ENCODE data around the gene RHCE. TPM values are rescaled to one million over a fixed set of nuclear protein-coding genes. Genes with fewer than 3 reads are reported as not detected.
"Not testable (repeated sequence)": the region's sequence is repeated elsewhere in the genome, so short reads cannot be mapped to it uniquely, and the experiment has no call there.

The RHCE gene
- total RNA-seq, 2 experiments from 2014 or later: 0.13 TPM; not detected in 1

GRCh38 chr1:25417280-25417679 is 3.3 kb downstream of the RHCE start:
- H3K4me3 Mint-ChIP-seq; DNase-seq; CTCF ChIA-PET; POLR2A ChIA-PET; H3K9me3 Mint-ChIP-seq (ENCODE audit: insufficient read depth); H3K27me3 Mint-ChIP-seq (ENCODE audit: low read depth); H3K36me3 Mint-ChIP-seq (ENCODE audit: low read depth); H3K27ac Mint-ChIP-seq; ATAC-seq; H3K4me1 Mint-ChIP-seq (ENCODE audit: low read depth): not testable (repeated sequence)

- POLR2A ChIA-PET; H3K36me3 Mint-ChIP-seq (ENCODE audit: low read depth); H3K4me1 Mint-ChIP-seq (ENCODE audit: low read depth); ATAC-seq; CTCF ChIA-PET; H3K27ac Mint-ChIP-seq; H3K9me3 Mint-ChIP-seq (ENCODE audit: insufficient read depth); DNase-seq; H3K27me3 Mint-ChIP-seq (ENCODE audit: low read depth); H3K4me3 Mint-ChIP-seq: not testable (repeated sequence)
Observed at GRCh38 chr1:25414578-25414977, 6.0 kb downstream of the RHCE start.

GRCh38 chr1:25414157-25414556 is 6.5 kb downstream of the RHCE start:
- H3K27me3 Mint-ChIP-seq (ENCODE audit: low read depth); POLR2A ChIA-PET; ATAC-seq; H3K4me3 Mint-ChIP-seq; H3K9me3 Mint-ChIP-seq (ENCODE audit: insufficient read depth); H3K4me1 Mint-ChIP-seq (ENCODE audit: low read depth); DNase-seq; H3K36me3 Mint-ChIP-seq (ENCODE audit: low read depth); CTCF ChIA-PET; H3K27ac Mint-ChIP-seq: not testable (repeated sequence)

GRCh38 chr1:25412872-25413623 is 7.6 kb downstream of the RHCE start:
- CTCF ChIA-PET; POLR2A ChIA-PET; H3K9me3 Mint-ChIP-seq (ENCODE audit: insufficient read depth); H3K36me3 Mint-ChIP-seq (ENCODE audit: low read depth); ATAC-seq; H3K27me3 Mint-ChIP-seq (ENCODE audit: low read depth); H3K27ac Mint-ChIP-seq; H3K4me1 Mint-ChIP-seq (ENCODE audit: low read depth); H3K4me3 Mint-ChIP-seq; DNase-seq: not testable (repeated sequence)

GRCh38 chr1:25409641-25410427 is 10.8 kb downstream of the RHCE start:
- H3K27me3 Mint-ChIP-seq (ENCODE audit: low read depth); H3K27ac Mint-ChIP-seq; POLR2A ChIA-PET; H3K4me1 Mint-ChIP-seq (ENCODE audit: low read depth); H3K9me3 Mint-ChIP-seq (ENCODE audit: insufficient read depth); CTCF ChIA-PET; H3K4me3 Mint-ChIP-seq; DNase-seq; ATAC-seq; H3K36me3 Mint-ChIP-seq (ENCODE audit: low read depth): not testable (repeated sequence)

GRCh38 chr1:25405731-25406305 is 14.8 kb downstream of the RHCE start:
- ATAC-seq; CTCF ChIA-PET; H3K36me3 Mint-ChIP-seq (ENCODE audit: low read depth): not testable (repeated sequence)

GRCh38 chr1:25402947-25403803 is 17.4 kb downstream of the RHCE start:
- CTCF ChIA-PET: interaction anchor here (0.6 to 1.6 kb wide), 3 partner anchors 85 to 395 kb away, joined by 3 to 4 read pairs (median 3); no protein-coding TSS in a partner anchor
- DNase-seq; H3K9me3 Mint-ChIP-seq (ENCODE audit: insufficient read depth); POLR2A ChIA-PET; H3K4me3 Mint-ChIP-seq; H3K36me3 Mint-ChIP-seq (ENCODE audit: low read depth); H3K27ac Mint-ChIP-seq; H3K4me1 Mint-ChIP-seq (ENCODE audit: low read depth): not testable (repeated sequence)
- ATAC-seq: peak; percentile 85
- H3K27me3 Mint-ChIP-seq (ENCODE audit: low read depth): peaks cover 13% of the 10 kb centered on the region

More at GRCh38 chr1:25405731-25406305, 14.8 kb downstream of the RHCE start:
- H3K4me1 Mint-ChIP-seq (ENCODE audit: low read depth); POLR2A ChIA-PET; H3K27ac Mint-ChIP-seq; H3K9me3 Mint-ChIP-seq (ENCODE audit: insufficient read depth); DNase-seq; H3K4me3 Mint-ChIP-seq; H3K27me3 Mint-ChIP-seq (ENCODE audit: low read depth): not testable (repeated sequence)

- H3K27ac Mint-ChIP-seq: not testable (repeated sequence)
Observed at GRCh38 chr1:25398079-25398478, 22.5 kb downstream of the RHCE start.

GRCh38 chr1:25397549-25397948 is 23.1 kb downstream of the RHCE start:
- ATAC-seq; POLR2A ChIA-PET; H3K27ac Mint-ChIP-seq; CTCF ChIA-PET; DNase-seq; H3K4me3 Mint-ChIP-seq; H3K9me3 Mint-ChIP-seq (ENCODE audit: insufficient read depth); H3K36me3 Mint-ChIP-seq (ENCODE audit: low read depth); H3K4me1 Mint-ChIP-seq (ENCODE audit: low read depth): not testable (repeated sequence)
- peaks cover 19% of the 10 kb centered on the region for H3K27me3 Mint-ChIP-seq (ENCODE audit: low read depth)

More at GRCh38 chr1:25398079-25398478, 22.5 kb downstream of the RHCE start:
- ATAC-seq; H3K4me1 Mint-ChIP-seq (ENCODE audit: low read depth); CTCF ChIA-PET; H3K4me3 Mint-ChIP-seq; DNase-seq; POLR2A ChIA-PET; H3K36me3 Mint-ChIP-seq (ENCODE audit: low read depth); H3K9me3 Mint-ChIP-seq (ENCODE audit: insufficient read depth): not testable (repeated sequence)
- peaks cover 21% of the 10 kb centered on the region for H3K27me3 Mint-ChIP-seq (ENCODE audit: low read depth)

GRCh38 chr1:25392841-25393240 is 27.8 kb downstream of the RHCE start:
- no peaks in the 10 kb centered on the region for H3K9me3 Mint-ChIP-seq (ENCODE audit: insufficient read depth)
- ChIA-PET POLR2A (no interaction called here), CTCF (no interaction called here)
- H3K27me3 Mint-ChIP-seq (ENCODE audit: low read depth): peaks cover 19% of the 10 kb centered on the region
- no peaks in the 10 kb centered on the region for H3K36me3 Mint-ChIP-seq (ENCODE audit: low read depth)
- no peak for DNase-seq
- ATAC-seq: no peak
- H3K4me3 Mint-ChIP-seq: no peak overlapping the region
- H3K27ac Mint-ChIP-seq: no peak overlapping the region
- H3K4me1 Mint-ChIP-seq (ENCODE audit: low read depth): peaks cover 5% of the 10 kb centered on the region

GRCh38 chr1:25389721-25390120 is 30.9 kb downstream of the RHCE start:
- POLR2A ChIA-PET; H3K4me1 Mint-ChIP-seq (ENCODE audit: low read depth); DNase-seq; ATAC-seq; H3K4me3 Mint-ChIP-seq; H3K27ac Mint-ChIP-seq; H3K9me3 Mint-ChIP-seq (ENCODE audit: insufficient read depth); CTCF ChIA-PET; H3K36me3 Mint-ChIP-seq (ENCODE audit: low read depth): not testable (repeated sequence)
- H3K27me3 Mint-ChIP-seq (ENCODE audit: low read depth): peaks cover 14% of the 10 kb centered on the region
